ENCODE measurements around the gene TPX2. TPM values are rescaled to one million over a fixed set of nuclear protein-coding genes. Genes with fewer than 3 reads are reported as not detected.
"Not testable (repeated sequence)": the region's sequence is repeated elsewhere in the genome, so short reads cannot be mapped to it uniquely, and the experiment has no call there.

TPX2 gene
- total RNA-seq, 2 donors from 2014 or later: 0.20 to 2.9 TPM

GRCh38 chr20:31824554-31825313 lies 85.6 kb downstream of the TPX2 start:
- no peaks in the 10 kb centered on the region for H3K36me3 ChIP-seq

GRCh38 chr20:31826074-31826473 lies 87.0 kb downstream of the TPX2 start:
- Histone ChIP-seq H3K9me3 (no peaks in the 10 kb centered on the region), H3K4me3 (no peak overlapping the region), H3K27me3 (no peaks in the 10 kb centered on the region), H3K36me3 (no peaks in the 10 kb centered on the region), H3K4me1 (peaks cover 0 to 10% of the 10 kb centered on the region in 2 donors), H3K27ac (no peak overlapping the region)
- no peak for DNase-seq (ENCODE audit: low spot score)
- TF ChIP-seq CTCF (IDR thresholded peaks at IDR 0.05): no peak

More at GRCh38 chr20:31824554-31825313, 85.6 kb downstream of the TPX2 start:
- Histone ChIP-seq H3K9me3 (no peaks in the 10 kb centered on the region), H3K27me3 (no peaks in the 10 kb centered on the region), H3K4me1 (peaks cover 0 to 10% of the 10 kb centered on the region in 2 donors), H3K27ac (no peak overlapping the region), H3K4me3 (no peak overlapping the region)
- no peak for DNase-seq (ENCODE audit: low spot score)
- no peak for TF ChIP-seq CTCF (IDR thresholded peaks at IDR 0.05)

DNA sequence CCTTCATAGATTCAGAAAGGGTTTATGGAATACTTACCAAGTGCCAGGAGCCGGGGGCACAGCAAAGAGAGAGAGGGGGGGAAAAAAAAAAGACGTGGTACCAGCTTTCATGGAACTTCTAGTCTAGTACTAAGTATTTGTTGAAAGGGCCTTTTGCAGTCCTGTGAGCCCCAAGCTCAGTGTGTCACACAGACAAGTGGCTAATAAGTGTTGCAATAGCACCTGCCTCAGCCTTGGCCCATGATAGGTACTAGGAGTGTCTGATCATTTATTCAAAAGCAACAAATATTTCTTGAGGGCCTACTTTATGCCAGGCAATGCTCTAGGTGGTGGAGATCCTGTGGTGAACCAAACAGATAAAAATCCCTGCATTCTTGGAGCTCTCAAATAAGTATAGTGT lies 88.0 kb downstream of the TPX2 start:
- Histone ChIP-seq H3K36me3 (no peaks in the 10 kb centered on the region), H3K9me3 (no peaks in the 10 kb centered on the region), H3K27ac (no peak overlapping the region), H3K4me1 (peaks cover 0 to 10% of the 10 kb centered on the region in 2 donors), H3K4me3 (no peak overlapping the region), H3K27me3 (no peaks in the 10 kb centered on the region)
- DNase-seq (ENCODE audit: low spot score): no peak
- no peak for TF ChIP-seq CTCF (IDR thresholded peaks at IDR 0.05)

DNA sequence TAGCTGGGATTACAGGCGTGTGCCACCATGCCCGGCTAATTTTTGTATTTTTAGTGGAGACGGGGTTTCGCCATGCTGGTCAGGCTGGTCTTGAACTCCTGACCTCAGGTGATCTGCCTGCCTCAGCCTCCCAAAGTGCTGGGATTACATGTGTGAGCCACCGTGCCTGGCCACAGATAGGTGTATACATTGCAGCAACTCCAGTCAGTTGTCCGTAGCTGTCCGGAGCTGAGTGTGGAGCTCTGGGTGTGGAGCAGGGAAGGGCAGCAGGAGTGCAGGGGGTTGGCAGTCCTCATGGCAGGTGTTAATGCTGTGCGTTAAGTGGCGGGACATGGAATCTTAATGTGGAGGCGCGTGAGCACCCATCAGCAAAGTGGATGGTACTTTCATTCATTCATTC lies 88.9 kb downstream of the TPX2 start:
- not testable (repeated sequence) for H3K36me3 ChIP-seq; H3K9me3 ChIP-seq; DNase-seq (ENCODE audit: low spot score); H3K27ac ChIP-seq; H3K4me1 ChIP-seq; H3K27me3 ChIP-seq; H3K4me3 ChIP-seq

DNA sequence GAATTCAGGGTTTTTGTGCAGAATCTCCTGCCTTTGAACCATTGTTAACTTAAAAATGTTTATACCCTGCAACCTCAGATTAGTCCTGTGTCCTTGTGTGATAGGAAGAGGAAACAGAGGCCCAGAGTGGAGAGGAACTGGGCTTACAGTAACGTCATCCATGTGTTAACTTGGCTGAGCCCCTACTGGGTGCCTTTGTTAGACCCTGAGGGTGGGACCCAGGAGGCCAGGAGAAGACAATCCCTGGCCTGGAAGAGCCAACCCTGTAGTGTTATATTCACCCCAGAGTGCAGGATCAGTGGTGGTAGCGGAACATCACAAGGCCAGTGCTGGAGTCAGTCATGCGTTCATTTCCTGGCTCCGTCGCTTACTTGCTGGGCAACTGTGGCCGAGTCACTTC lies 90.6 kb downstream of the TPX2 start:
- no peak for TF ChIP-seq CTCF (IDR thresholded peaks at IDR 0.05)
- no peak overlapping the region for H3K4me3 ChIP-seq
- no peaks in the 10 kb centered on the region for H3K9me3 ChIP-seq
- no peak for DNase-seq (ENCODE audit: low spot score)
- no peaks in the 10 kb centered on the region for H3K27me3 ChIP-seq
- peaks cover 0 to 8% of the 10 kb centered on the region in 2 donors for H3K4me1 ChIP-seq
- no peak overlapping the region for H3K27ac ChIP-seq
- H3K36me3 ChIP-seq: no peaks in the 10 kb centered on the region

DNA sequence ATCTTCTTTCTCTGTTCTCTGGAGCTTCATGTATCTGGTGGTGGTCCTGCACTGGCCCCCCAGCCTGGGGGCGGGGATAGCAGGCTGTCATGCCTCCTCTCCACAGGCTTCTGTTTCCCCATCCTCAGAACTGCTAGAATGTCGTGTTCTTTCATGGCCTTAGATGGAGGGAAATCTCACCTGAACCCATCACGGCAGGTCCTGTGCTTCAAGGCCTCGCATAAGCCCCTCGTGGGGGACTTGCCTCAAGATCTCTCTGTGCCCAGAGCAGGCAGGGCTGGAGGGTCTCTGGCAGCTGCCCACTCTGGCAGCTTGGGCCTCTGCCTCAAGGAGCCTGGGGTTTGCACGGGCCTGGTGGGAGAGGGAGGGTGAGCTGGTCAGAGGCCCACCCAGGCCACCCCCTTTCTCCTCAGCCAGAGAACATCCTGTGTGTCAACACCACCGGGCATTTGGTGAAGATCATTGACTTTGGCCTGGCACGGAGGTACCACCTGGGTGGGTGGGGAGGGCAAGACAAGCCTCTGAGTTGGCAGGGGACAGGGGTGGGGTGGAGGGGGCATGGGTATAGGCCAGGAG lies 91.4 kb downstream of the TPX2 start:
- H3K36me3 ChIP-seq: no peaks in the 10 kb centered on the region
- H3K4me3 ChIP-seq: no peak overlapping the region
- DNase-seq (ENCODE audit: low spot score): no peak
- H3K27ac ChIP-seq: no peak overlapping the region
- H3K4me1 ChIP-seq: peaks cover 0 to 9% of the 10 kb centered on the region in 2 donors
- TF ChIP-seq CTCF (IDR thresholded peaks at IDR 0.05): no peak
- no peaks in the 10 kb centered on the region for H3K27me3 ChIP-seq
- no peaks in the 10 kb centered on the region for H3K9me3 ChIP-seq

Data from right atrium auricular region (tissue), 2 donors.